KBM-7 (cell line): ENCODE results near the gene GDPD1.
"Not testable (repeated sequence)": the region's sequence is repeated elsewhere in the genome, so short reads cannot be mapped to it uniquely, and the experiment has no call there.

ENCODE experiments used
- DNase-seq: peaks from one replicate; pipeline ENCODE4 v3.0.0-alpha.2; 2015
- in situ Hi-C: fragments of 300-500 bp; cut with MboI; formaldehyde crosslinking; loops from 2 replicates; pipeline ENCODE4 v1.14.3; 2020; ENCODE audit warnings: low sequenced_read_pairs, low pct_unique_long_range_greater_than_20kb, mixed read lengths

The GDPD1 gene

DNA sequence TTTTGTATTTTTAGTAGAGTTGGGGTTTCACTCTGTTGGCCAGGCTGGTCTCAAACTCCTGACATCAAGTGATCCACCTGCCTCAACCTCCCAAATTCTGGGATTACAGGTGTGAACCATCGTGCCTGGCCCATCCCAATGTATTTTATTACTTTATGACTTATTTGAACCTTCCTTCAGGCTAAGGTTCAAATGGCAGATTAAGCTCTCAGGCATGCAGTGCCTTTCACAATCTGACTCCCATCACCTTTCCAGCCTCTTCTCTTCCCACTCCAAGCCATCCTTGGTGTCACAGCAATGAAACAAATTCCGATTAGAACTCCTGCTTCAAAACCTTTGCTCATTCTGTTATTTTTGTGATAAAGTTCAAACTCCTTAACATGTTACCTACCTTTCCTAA is 84.5 kb downstream of the GDPD1 start:
- DNase-seq = no peak
- in situ Hi-C loops = no loop called here

DNA sequence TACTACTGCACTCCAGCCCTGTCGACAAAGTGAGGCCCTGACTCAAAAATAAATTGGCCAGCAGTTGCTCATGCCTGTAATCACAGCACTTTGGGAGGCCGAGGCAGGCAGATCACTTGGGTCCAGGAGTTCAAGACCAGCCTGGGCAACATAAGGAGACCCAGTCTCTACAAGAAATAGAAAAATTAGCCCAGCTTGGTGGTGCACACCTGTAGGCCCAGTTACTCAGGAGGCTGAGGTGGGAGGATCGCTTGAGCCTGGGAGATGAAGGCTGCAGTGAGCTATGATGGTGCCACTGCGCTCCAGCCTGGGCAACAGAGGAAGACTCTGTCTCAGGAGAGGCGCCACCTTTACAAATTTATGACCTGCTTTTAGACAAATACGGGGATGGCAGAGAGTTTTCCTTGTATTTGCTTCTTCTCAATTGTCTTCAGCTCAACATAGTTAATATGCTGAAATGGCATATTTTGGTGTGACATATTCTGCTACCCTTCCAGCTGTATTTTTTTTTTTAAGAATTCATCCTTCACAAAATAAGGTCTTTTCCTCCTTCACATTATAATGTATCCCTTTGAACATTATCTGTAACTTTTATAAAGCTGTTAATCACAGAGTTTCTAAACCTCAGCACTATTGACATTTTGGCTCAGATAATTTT is 90.1 kb downstream of the GDPD1 start:
- in situ Hi-C loops = loop anchor here (10.0 kb wide), 1 partner anchor 134 kb away; no protein-coding TSS in a partner anchor
- DNase-seq = no peak

DNA sequence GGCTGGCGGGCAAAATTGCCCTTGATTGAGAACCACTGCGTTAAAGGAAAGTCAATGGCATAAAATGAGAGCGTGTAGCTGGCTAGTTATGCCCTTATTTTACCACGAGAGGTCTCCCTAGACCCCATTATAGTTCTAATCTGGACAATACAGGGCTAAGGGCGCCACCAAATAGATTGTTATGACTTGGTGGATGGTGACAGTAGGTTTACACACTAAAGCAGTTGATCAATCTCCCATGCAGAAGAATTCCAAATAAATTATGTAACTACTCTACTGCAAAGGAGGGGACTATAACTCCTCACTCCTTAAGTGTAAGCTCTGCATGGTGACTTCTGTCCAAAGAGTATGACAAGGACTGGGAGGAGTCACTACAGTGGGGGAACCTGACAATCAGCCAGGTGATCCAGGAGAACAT is 90.7 kb downstream of the GDPD1 start:
- in situ Hi-C loops = loop anchor here (10.0 kb wide), 1 partner anchor 134 kb away; no protein-coding TSS in a partner anchor

DNA sequence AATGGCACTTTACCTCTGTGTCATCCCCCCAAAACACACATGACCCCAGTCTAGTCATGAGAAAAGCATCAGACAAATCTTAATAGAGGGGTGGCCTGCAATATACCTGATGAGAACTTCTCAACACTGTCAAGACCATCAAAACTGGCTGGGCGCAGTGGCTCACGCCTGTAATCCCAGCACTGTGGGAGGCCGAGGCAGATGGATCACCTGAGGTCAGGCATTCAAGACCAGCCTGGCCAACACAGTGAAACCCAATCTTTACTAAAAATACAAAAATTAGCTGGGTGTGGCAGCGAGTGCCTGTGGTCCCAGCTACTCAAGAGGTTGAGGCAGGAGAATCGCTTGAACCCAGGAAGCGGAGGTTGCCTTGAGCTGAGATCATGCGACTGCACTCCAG is 91.2 kb downstream of the GDPD1 start:
- in situ Hi-C loops = loop anchor here (10.0 kb wide), 1 partner anchor 133 kb away; no protein-coding TSS in a partner anchor
- not testable (repeated sequence) for DNase-seq

More for the DNA sequence above, 90.7 kb downstream of the GDPD1 start:
- DNase-seq = peak; percentile 80

DNA sequence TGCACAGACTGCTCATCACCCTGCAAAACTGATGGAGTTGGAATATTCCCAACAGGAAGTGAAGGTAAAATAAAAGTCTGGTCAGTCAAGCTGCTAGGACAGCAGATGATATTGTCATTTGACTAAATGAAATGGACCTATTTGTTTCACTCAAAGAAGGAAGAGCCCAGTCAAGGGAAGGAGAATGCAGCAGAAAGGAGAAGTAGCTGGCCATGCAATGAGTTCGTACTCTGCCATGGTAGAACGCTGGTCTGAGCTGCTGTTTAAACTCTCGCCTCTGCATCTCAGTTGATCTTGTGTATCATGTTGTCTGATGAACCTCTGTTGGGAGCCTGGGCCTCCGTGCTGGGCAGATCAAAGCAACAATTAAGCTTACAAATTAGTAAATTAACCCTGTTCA is 95.6 kb downstream of the GDPD1 start:
- in situ Hi-C loops = loop anchor here (10.0 kb wide), 1 partner anchor 129 kb away; no protein-coding TSS in a partner anchor
- peak; percentile 38 for DNase-seq
